ENCODE measurements around the gene ZNF513.

The ZNF513 gene

GRCh38 chr2:27376151-27376865 is 4.2 kb downstream of the ZNF513 start:
- Histone ChIP-seq H3K4me2 (ENCODE audit: insufficient read depth, low read length) (no peak overlapping the region), H3K9ac (ENCODE audit: low read depth, low read length) (no peak overlapping the region), H3K4me1 (ENCODE audit: insufficient read depth, low read length) (peaks cover 55% of the 10 kb centered on the region), H4K20me1 (ENCODE audit: insufficient read depth, low read length) (peaks cover 25% of the 10 kb centered on the region), H3K27ac (ENCODE audit: low read length) (no peak overlapping the region), H3K79me2 (ENCODE audit: insufficient read depth, low read length) (peaks cover 57% of the 10 kb centered on the region), H3K27me3 (ENCODE audit: insufficient read depth, low read length, poor library complexity) (no peaks in the 10 kb centered on the region), H3K9me3 (ENCODE audit: insufficient read depth, low read length, severe bottlenecking) (no peaks in the 10 kb centered on the region), H3K36me3 (ENCODE audit: insufficient read depth, low read length) (peaks cover 73% of the 10 kb centered on the region), H3K4me3 (ENCODE audit: low read depth in 1 of 2, low read length in 2 of 2) (no peak overlapping the region), H2AFZ (ENCODE audit: low read depth, low read length) (no peak overlapping the region)
- TF ChIP-seq CTCF (IDR thresholded peaks at IDR 0.05; ENCODE audit: borderline replicate concordance, extremely low read depth, low read length, poor library complexity, severe bottlenecking): no peak
- TF ChIP-seq EZH2 (IDR thresholded peaks at IDR 0.05; ENCODE audit: borderline replicate concordance, low read depth, low read length, severe bottlenecking): no peak
- no peak for DNase-seq
- ATAC-seq (ENCODE audit: insufficient read depth, low read depth): no peak

GRCh38 chr2:27375513-27376099 is 4.9 kb downstream of the ZNF513 start:
- peaks cover 50% of the 10 kb centered on the region for H3K4me1 ChIP-seq (ENCODE audit: insufficient read depth, low read length)
- no peak for DNase-seq
- peaks cover 29% of the 10 kb centered on the region for H4K20me1 ChIP-seq (ENCODE audit: insufficient read depth, low read length)
- H2AFZ ChIP-seq (ENCODE audit: low read depth, low read length): no peak overlapping the region
- H3K27ac ChIP-seq (ENCODE audit: low read length): no peak overlapping the region
- no peak overlapping the region for H3K9ac ChIP-seq (ENCODE audit: low read depth, low read length)
- no peak overlapping the region for H3K4me2 ChIP-seq (ENCODE audit: insufficient read depth, low read length)
- H3K4me3 ChIP-seq (ENCODE audit: low read depth in 1 of 2, low read length in 2 of 2): no peak overlapping the region
- peaks cover 67% of the 10 kb centered on the region for H3K36me3 ChIP-seq (ENCODE audit: insufficient read depth, low read length)
- no peak for TF ChIP-seq EZH2 (IDR thresholded peaks at IDR 0.05; ENCODE audit: borderline replicate concordance, low read depth, low read length, severe bottlenecking)
- no peak for TF ChIP-seq CTCF (IDR thresholded peaks at IDR 0.05; ENCODE audit: borderline replicate concordance, extremely low read depth, low read length, poor library complexity, severe bottlenecking)
- H3K79me2 ChIP-seq (ENCODE audit: insufficient read depth, low read length): peaks cover 64% of the 10 kb centered on the region
- no peak for ATAC-seq (ENCODE audit: insufficient read depth, low read depth)
- no peaks in the 10 kb centered on the region for H3K9me3 ChIP-seq (ENCODE audit: insufficient read depth, low read length, severe bottlenecking)
- no peaks in the 10 kb centered on the region for H3K27me3 ChIP-seq (ENCODE audit: insufficient read depth, low read length, poor library complexity)

- TF ChIP-seq CTCF (IDR thresholded peaks at IDR 0.05; ENCODE audit: borderline replicate concordance, extremely low read depth, low read length, poor library complexity, severe bottlenecking) (no peak), EZH2 (IDR thresholded peaks at IDR 0.05; ENCODE audit: borderline replicate concordance, low read depth, low read length, severe bottlenecking) (no peak)
- no peak overlapping the region for H3K9ac ChIP-seq (ENCODE audit: low read depth, low read length)
- H3K27ac ChIP-seq (ENCODE audit: low read length): no peak overlapping the region
- H3K27me3 ChIP-seq (ENCODE audit: insufficient read depth, low read length, poor library complexity): no peaks in the 10 kb centered on the region
- H3K4me3 ChIP-seq (ENCODE audit: low read depth in 1 of 2, low read length in 2 of 2): no peak overlapping the region
- H3K4me2 ChIP-seq (ENCODE audit: insufficient read depth, low read length): no peak overlapping the region
- DNase-seq: no peak
- H3K79me2 ChIP-seq (ENCODE audit: insufficient read depth, low read length): peaks cover 63% of the 10 kb centered on the region
- ATAC-seq (ENCODE audit: insufficient read depth, low read depth): no peak
- H3K36me3 ChIP-seq (ENCODE audit: insufficient read depth, low read length): peaks cover 68% of the 10 kb centered on the region
- no peaks in the 10 kb centered on the region for H3K9me3 ChIP-seq (ENCODE audit: insufficient read depth, low read length, severe bottlenecking)
- peaks cover 29% of the 10 kb centered on the region for H4K20me1 ChIP-seq (ENCODE audit: insufficient read depth, low read length)
- peaks cover 48% of the 10 kb centered on the region for H3K4me1 ChIP-seq (ENCODE audit: insufficient read depth, low read length)
- H2AFZ ChIP-seq (ENCODE audit: low read depth, low read length): no peak overlapping the region
Measured at GRCh38 chr2:27373567-27373966, 7.0 kb downstream of the ZNF513 start.

All from DND-41 (cell line).